GM21381 (cell line): ENCODE results near the gene PPP1R9B.

Experiments
- ATAC-seq: cut with Tn5 transposase; IDR thresholded peaks from one replicate; pipeline ENCODE4 v1.9.1; 2021; ENCODE audit warnings: mild to moderate bottlenecking, moderate library complexity; ENCODE audit not compliant: unreplicated experiment

PPP1R9B gene

DNA sequence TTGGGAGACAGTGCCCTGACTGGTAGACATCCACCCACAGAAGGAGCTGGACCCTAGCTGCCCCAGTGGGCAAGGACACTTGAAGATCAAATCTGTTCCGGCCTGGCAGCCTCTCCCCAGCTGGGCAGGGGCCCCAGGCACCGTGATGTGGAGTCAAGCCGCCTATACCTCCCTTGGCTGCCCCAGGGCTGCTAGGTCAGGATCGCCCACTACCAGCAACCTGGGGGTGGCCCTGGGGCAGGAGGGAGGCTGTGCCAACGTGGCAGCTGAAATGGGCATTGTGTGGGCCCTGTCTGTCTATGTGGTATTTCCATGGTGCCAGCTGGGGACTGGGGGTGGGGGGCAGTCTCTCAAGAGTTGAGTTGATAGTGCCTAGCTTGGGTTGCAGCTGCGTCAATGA lies 54.4 kb downstream of the PPP1R9B start:
- no peak for ATAC-seq

- no peak for ATAC-seq
These were observed 54.8 kb downstream of the PPP1R9B start for GRCh38 chr17:50095626-50096037.

DNA sequence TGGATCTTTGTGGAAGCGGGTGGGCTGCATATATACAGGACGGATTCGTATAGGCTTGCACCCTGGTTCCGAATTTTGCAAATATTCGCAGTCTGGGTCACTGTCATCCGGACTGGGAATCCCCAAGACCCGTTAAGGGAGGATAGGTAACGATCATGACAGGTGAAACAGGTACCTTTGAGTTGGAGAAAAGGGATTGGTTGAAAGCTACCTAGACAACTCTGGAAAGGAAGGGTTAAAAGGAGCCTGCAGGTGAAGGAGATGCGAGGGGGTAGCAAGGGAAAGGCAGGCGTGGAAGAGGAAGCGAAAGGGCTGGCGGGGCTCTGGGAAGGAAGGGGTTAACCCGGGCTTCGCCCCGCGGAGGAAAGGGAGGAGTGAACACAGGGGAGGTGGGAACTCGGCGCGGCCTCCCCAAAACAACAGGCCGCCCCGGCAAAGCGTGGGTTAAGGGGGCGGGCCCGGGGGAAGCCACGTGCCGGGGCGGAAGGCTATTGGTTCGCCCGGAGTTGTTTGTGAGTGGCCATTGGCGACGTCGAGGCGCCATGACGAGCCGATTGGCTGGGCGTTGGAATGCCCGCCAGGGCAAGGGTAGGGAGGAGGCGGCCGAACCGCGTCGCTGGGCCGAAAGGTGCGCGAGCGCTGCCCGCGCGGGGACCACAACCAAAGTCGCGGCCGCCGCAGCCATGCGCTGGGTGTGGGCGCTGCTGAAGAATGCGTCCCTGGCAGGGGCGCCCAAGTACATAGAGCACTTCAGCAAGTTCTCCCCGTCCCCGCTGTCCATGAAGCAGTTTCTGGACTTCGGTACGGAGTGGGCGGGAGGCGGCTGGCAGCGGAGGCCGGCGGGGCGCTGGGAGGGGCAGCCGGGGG lies 55.5 kb downstream of the PPP1R9B start, which contains the start of gene PDK2:
PDK2 (plus strand) TSS at position 599 of the 867 bp plus-strand sequence; CDS start at position 684, 85 bp downstream.
- ATAC-seq, result peak; percentile 87

DNA sequence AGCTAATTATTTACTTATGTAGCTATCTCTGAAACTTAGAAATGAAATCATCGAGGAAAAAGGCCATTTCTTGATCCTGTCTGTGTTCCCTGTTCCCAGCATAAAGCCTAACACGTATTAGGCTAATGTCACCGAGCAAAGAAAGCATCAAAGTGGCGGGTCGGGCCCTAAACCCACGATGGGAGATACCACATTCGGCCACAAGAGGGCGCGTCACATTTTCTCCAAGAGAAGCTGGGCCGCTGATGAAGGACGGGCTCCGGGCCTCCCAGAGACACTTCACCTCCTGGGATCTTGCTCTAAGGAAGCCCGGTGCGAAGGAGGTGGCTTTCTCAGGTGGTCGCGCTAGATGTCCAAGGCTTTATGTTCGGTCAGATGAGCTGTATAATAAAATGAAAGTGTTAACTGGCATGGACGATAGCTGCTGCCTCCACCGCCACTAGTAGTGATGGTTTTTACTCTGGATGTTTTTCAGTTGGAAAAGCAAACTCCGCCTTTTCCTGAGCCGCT lies 56.2 kb downstream of the PPP1R9B start:
- ATAC-seq, result no peak

GRCh38 chr17:50093807-50094206 lies 56.7 kb downstream of the PPP1R9B start:
- no peak for ATAC-seq

DNA sequence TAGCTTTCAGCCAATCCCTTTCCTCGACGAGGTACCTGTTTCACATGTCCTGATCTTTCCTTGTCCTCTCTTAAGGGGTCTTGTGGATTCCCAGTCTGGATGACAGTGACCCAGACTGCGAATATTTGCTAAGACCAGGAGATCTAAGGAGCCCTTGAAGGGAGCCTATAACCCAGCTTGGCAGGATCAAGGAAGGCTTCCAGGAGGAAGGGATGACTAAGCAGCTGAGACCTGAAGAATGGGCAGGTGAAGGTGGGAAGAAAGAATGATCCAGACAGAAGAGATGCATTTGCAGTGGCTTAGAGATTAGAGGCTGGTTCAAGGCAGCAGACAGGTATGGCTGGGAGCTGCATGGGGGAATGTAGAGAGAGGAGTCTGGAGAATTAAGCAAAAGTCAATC lies 57.2 kb downstream of the PPP1R9B start:
- ATAC-seq, result no peak

DNA sequence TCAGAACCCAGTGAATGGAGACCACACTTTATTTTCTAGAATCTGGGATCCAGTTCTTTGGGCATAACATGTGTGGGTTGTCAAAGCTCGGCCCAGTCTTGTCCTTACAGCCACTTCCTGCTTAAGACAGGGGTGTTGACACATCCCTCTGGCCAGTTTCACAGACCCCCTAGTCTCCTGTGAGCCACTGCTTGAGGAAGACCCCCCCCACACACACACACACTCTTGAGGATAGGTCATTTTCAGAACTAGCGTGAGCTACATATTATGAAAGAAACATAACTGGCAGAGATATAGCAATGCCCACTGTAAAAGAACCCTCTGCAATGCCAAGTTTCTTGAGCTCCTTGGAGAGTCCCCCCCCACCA lies 58.6 kb downstream of the PPP1R9B start:
- ATAC-seq, result no peak

DNA sequence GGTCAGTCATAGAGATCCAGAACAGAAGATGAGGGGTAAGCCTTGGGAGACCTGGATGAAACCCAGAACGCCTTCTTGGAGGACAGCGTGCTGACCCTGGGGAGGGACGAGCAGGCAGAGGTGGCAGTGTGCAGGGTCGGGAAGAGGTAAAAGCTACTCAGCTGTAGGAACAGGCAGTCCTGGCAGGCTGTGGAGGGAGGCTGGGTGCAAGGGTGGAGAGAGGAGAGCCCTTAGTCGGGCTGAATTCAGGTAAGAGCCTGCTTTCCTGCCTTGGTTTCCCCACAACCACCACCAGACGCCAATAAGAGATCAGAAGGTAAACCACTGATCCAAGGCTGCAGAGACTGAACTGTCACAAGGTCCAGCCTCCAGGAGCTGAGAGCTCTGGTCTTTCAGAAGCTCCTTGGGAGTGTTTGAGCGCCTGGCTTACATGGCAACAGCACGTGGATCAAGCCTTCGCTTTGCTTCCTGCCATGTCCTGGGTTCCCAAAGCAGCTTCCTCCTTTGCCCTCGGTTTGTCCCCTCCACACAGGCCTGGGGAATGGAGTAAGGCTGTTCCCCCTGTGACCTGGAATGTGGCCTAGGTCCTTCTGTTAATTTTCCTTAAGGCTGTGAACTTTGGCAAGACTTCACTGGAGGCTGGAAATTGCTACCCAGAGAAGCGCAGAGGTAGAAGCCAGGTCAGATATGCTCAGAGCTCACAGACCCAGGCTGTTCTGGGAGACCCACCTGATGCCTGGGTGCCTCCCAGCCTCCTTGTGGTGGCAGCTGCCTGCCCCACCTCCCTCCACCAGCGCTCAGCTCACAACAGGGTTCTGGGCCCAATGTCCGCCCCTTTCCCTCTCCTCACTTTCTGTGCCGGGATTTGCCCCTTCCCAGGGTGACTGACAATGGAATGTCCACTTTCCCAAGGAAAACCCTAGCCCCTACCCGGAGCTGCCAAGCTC lies 59.2 kb downstream of the PPP1R9B start:
- ATAC-seq, result no peak

DNA sequence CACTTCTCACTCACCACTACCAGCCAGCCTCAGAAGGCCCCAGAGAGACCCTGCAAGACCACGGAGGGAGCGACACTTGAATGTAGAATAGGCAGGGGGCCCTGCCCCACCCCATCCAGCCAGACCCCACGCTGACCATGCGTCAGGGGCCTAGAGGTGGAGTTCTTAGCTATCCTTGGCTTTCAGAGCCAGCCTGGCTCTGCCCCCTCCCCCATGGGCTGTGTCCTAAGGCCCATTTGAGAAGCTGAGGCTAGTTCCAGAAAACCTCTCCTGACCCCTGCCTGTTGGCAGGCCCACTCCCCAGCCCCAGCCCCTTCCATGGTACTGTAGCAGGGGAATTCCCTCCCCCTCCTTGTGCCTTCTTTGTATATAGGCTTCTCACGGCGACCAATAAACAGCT lies 60.4 kb downstream of the PPP1R9B start:
- ATAC-seq, result no peak

DNA sequence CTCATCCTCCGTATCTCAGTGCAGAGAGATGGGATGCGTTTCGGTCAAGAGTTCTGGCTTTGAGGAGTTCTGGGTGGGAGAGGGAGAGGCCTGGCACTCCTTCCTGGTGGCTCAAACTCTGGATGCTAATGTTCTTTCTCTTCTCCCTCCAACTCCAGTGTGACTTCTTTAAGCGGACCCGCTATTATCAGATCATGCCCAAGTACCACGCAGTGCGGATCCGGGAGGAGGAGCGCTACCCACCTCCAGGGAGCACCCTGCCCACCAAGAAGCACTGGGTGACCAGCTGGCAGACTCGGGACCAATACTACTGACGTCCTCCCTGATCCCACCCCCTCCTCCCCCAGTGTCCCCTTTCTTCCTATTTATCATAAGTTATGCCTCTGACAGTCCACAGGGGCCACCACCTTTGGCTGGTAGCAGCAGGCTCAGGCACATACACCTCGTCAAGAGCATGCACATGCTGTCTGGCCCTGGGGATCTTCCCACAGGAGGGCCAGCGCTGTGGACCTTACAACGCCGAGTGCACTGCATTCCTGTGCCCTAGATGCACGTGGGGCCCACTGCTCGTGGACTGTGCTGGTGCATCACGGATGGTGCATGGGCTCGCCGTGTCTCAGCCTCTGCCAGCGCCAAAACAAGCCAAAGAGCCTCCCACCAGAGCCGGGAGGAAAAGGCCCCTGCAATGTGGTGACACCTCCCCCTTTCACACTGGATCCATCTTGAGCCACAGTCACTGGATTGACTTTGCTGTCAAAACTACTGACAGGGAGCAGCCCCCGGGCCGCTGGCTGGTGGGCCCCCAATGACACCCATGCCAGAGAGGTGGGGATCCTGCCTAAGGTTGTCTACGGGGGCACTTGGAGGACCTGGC lies 61.3 kb downstream of the PPP1R9B start:
- no peak for ATAC-seq

- ATAC-seq, result no peak
These were observed 62.5 kb downstream of the PPP1R9B start for GRCh38 chr17:50087912-50088405.

DNA sequence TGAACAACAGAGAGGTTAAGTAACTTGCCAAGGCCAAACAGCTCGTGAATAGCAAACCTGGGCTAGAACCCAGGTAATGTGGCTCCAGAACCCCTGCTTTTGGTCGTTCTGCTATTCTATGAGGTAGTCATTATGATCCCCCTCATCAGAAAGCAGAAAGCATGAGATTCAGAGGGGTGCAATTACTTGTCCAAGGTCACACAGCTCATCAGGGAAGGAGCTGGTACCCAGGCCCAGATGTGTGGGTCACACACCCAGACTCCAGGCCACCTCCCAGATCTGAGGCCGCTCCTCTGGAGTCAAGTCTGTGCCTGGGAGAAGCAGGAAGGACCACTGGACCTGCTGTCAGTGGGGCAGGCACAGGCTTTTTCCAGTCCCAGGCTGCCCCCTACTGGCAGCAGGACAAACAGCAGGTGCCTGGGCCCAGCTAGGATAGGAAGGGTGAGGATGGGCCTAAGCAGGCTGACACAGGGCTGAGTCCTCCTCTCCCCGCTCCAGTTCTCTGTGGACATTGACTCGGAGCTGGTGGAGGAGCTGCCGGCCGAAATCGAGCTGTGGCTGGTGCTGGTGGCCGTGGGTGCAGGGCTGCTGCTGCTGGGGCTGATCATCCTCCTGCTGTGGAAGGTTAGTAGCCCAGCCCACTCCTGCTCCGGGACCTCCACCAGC lies 63.1 kb downstream of the PPP1R9B start:
- peak; percentile 78 for ATAC-seq
